HL-60 (cell line): ENCODE measurements around the gene POLR2F.
A peak's percentile ranks its signal among the peaks of the same experiment; 100 is the strongest.
"Not testable (repeated sequence)": the region's sequence is repeated elsewhere in the genome, so short reads cannot be mapped to it uniquely, and the experiment has no call there.

ENCODE experiments used
- DNase-seq, 2 experiments: peaks; one replicate each; pipeline ENCODE4 v3.0.0-alpha.2; 2010 to 2020; ENCODE audit warnings: low read depth in 1 of 2, low spot score in 1 of 2
- H3K27ac ChIP-seq: fragments of 250-450 bp; sonication (Bioruptor Pico); replicated peaks from 2 replicates; pipeline ENCODE4 v1.5.1; 2020; ENCODE audit warnings: mild to moderate bottlenecking, moderate library complexity
- H3K27me3 ChIP-seq: fragments of 250-450 bp; sonication (Bioruptor Pico); 2 replicates; pipeline ENCODE4 v1.5.1; 2021; ENCODE audit warnings: mild to moderate bottlenecking, moderate library complexity; ENCODE audit not compliant: insufficient read depth, poor library complexity, severe bottlenecking
- H3K4me3 ChIP-seq: replicated peaks from 2 replicates; pipeline ENCODE4 v1.5.1; 2011; ENCODE audit warnings: mild to moderate bottlenecking, control low read depth, low read length; ENCODE audit not compliant: insufficient read depth
- GABPA ChIP-seq: IDR thresholded peaks from 2 replicates; pipeline ENCODE4 v1.6.1; 2012; ENCODE audit warnings: low read depth
- POLR2AphosphoS5 ChIP-seq: IDR thresholded peaks from 2 replicates; pipeline ENCODE4 v1.6.1; 2012; ENCODE audit warnings: low read depth
- SPI1 ChIP-seq: IDR thresholded peaks from 2 replicates; pipeline ENCODE4 v1.6.1; 2012; ENCODE audit warnings: low read depth, mild to moderate bottlenecking, borderline replicate concordance
- TF ChIP-seq, protein P1 (sequence below): IDR thresholded peaks from one replicate; pipeline ENCODE4 v1.5.1; 2011; ENCODE audit warnings: low read length, control low read depth, inconsistent platforms; ENCODE audit not compliant: insufficient read depth
- TF ChIP-seq, protein P2 (sequence below): IDR thresholded peaks from 2 replicates; pipeline ENCODE4 v1.6.1; 2012; ENCODE audit warnings: low read depth; ENCODE audit not compliant: insufficient replicate concordance

The POLR2F gene

DNA sequence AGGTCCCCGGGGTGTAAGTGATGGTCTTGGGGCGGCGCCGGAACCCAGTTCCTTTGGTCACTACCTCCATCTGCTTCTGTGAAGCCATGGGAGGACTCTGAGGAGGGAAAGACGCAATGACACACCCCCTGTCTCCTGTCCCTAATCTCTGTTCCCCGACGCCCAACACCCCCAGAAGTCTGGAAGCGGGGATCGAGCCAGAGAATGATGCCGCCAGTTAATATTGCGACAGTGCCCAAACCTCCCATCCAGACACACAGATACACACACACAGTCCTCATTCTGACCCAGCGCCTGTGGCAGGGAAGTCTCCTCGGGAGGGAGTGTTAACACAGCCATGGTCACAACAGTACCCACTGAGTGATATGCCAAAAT, 450 bp upstream of the POLR2F start:
- peak overlapping the region; percentile 74 for H3K27ac ChIP-seq
- peak in 1 of 2 experiments; percentile 47 for DNase-seq
- peak overlapping the region; percentile 85 for H3K4me3 ChIP-seq
- no peaks in the 10 kb centered on the region for H3K27me3 ChIP-seq
- no peak for TF ChIP-seq GABPA
- no peak for TF ChIP-seq POLR2AphosphoS5
- no peak for TF ChIP-seq SPI1
- TF ChIP-seq, protein P1, sequence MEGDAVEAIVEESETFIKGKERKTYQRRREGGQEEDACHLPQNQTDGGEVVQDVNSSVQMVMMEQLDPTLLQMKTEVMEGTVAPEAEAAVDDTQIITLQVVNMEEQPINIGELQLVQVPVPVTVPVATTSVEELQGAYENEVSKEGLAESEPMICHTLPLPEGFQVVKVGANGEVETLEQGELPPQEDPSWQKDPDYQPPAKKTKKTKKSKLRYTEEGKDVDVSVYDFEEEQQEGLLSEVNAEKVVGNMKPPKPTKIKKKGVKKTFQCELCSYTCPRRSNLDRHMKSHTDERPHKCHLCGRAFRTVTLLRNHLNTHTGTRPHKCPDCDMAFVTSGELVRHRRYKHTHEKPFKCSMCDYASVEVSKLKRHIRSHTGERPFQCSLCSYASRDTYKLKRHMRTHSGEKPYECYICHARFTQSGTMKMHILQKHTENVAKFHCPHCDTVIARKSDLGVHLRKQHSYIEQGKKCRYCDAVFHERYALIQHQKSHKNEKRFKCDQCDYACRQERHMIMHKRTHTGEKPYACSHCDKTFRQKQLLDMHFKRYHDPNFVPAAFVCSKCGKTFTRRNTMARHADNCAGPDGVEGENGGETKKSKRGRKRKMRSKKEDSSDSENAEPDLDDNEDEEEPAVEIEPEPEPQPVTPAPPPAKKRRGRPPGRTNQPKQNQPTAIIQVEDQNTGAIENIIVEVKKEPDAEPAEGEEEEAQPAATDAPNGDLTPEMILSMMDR, result no peak
- TF ChIP-seq, protein P2, sequence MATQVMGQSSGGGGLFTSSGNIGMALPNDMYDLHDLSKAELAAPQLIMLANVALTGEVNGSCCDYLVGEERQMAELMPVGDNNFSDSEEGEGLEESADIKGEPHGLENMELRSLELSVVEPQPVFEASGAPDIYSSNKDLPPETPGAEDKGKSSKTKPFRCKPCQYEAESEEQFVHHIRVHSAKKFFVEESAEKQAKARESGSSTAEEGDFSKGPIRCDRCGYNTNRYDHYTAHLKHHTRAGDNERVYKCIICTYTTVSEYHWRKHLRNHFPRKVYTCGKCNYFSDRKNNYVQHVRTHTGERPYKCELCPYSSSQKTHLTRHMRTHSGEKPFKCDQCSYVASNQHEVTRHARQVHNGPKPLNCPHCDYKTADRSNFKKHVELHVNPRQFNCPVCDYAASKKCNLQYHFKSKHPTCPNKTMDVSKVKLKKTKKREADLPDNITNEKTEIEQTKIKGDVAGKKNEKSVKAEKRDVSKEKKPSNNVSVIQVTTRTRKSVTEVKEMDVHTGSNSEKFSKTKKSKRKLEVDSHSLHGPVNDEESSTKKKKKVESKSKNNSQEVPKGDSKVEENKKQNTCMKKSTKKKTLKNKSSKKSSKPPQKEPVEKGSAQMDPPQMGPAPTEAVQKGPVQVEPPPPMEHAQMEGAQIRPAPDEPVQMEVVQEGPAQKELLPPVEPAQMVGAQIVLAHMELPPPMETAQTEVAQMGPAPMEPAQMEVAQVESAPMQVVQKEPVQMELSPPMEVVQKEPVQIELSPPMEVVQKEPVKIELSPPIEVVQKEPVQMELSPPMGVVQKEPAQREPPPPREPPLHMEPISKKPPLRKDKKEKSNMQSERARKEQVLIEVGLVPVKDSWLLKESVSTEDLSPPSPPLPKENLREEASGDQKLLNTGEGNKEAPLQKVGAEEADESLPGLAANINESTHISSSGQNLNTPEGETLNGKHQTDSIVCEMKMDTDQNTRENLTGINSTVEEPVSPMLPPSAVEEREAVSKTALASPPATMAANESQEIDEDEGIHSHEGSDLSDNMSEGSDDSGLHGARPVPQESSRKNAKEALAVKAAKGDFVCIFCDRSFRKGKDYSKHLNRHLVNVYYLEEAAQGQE, result no peak

DNA sequence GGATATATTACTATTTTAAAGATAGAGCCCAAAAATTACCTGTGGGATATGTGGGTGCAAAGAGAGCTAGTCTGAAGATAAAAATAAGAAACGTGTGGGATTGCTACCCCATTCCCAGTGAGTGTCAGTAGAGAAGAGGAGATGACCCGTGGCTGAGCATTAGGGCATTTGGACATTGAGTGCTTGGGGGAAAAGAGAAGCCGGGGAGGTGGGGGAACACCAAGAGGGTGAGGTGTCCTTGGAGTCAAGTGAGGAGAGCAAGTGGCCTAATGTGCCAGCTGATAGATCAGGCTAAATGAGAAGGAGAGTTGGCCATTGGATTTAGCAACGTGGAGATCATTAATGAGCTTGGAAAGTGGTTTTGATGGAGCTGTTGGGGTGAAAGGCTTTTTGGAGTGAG, 1.2 kb downstream of the POLR2F start:
- Histone ChIP-seq H3K4me3 (peak overlapping the region; percentile 85), H3K27ac (no peak overlapping the region), H3K27me3 (no peaks in the 10 kb centered on the region)
- TF ChIP-seq GABPA (no peak), POLR2AphosphoS5 (no peak), SPI1 (no peak)
- TF ChIP-seq, protein P1, result no peak
- TF ChIP-seq, protein P2, result no peak
- no peak for DNase-seq

DNA sequence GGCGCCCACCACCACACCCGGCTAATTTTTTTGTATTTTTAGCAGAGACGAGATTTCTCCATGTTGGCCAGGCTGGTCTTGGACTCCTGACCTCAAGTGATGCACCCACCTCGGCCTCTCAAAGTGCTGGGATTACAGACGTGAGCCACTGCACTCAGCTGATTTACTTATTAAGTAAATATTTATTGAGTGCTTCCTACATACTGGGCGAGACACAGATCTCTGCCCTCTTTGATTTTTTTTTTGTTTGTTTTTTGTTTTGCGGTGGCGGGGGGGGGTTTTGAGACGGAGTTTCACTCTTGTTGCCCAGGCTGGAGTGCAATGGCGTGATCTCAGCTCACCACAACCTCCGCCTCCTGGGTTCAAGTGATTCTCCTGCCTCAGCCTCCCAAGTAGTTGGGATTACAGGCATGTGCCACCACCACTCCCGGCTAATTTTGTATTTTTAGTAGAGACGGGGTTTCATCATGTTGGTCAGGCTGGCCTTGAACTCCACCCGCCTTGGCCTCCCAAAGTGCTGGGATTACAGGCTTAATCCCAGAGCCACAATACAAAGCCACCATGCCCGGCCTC, 2.4 kb downstream of the POLR2F start:
- H3K27me3 ChIP-seq, H3K27ac ChIP-seq, H3K4me3 ChIP-seq, DNase-seq: not testable (repeated sequence)

DNA sequence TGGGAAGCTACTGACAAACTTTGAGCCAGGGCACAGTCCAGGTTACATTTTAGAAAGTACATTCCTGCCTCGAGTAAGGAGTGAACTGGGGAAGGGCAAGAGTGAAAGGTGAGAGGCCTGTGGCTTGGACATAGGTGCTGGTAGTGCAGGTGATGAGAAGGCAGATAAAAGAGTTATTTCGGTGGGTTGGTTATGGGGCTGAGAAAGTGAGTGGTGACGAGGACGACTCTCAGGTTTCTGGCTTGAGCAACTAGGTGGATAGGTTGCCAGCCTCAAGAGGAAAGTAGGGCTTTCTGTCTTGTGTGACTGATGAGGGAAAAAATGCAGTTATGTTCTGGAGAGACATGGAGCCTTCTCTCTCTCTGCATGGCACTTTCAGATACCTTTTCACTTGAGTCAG, 3.7 kb downstream of the POLR2F start:
- Histone ChIP-seq H3K27me3 (no peaks in the 10 kb centered on the region), H3K27ac (no peak overlapping the region), H3K4me3 (no peak overlapping the region)
- TF ChIP-seq, protein P2, result no peak
- TF ChIP-seq, protein P1, result no peak
- TF ChIP-seq POLR2AphosphoS5, result no peak
- TF ChIP-seq GABPA, result no peak
- no peak for TF ChIP-seq SPI1
- DNase-seq, result no peak
